Endodermal cell (in vitro differentiated cells): ENCODE data around the gene DSCAML1. TPM values are rescaled to one million over a fixed set of nuclear protein-coding genes. Genes with fewer than 3 reads are reported as not detected.

Experiments used
- DNase-seq: peaks from one replicate; pipeline ENCODE4 v3.0.0-alpha.2; 2017
- H3K27ac ChIP-seq: 2 replicates; pipeline ENCODE4 v1.5.1; 2013; ENCODE audit warnings: mild to moderate bottlenecking, low read depth, low read length, moderate library complexity
- H3K27me3 ChIP-seq: 2 replicates; pipeline ENCODE4 v1.6.1; 2013; ENCODE audit warnings: mild to moderate bottlenecking, low read length, moderate library complexity; ENCODE audit not compliant: insufficient read depth, control insufficient read depth, poor library complexity, severe bottlenecking
- H3K36me3 ChIP-seq: 2 replicates; pipeline ENCODE4 v1.7.0; 2013; ENCODE audit warnings: mild to moderate bottlenecking, low read length, moderate library complexity; ENCODE audit not compliant: control insufficient read depth, insufficient read depth
- H3K4me1 ChIP-seq: one replicate; pipeline ENCODE4 v1.7.0; 2013; ENCODE audit warnings: low read length; ENCODE audit not compliant: control insufficient read depth, insufficient read depth
- H3K4me3 ChIP-seq: 2 replicates; pipeline ENCODE4 v1.5.1; 2013; ENCODE audit warnings: mild to moderate bottlenecking, low read length, moderate library complexity
- H3K9ac ChIP-seq: 2 replicates; pipeline ENCODE4 v1.6.1; 2013; ENCODE audit warnings: mild to moderate bottlenecking, low read length, moderate library complexity; ENCODE audit not compliant: poor library complexity, severe bottlenecking; ENCODE audit errors: extremely low read depth
- H3K9me3 ChIP-seq: 2 replicates; pipeline ENCODE4 v1.6.1; 2013; ENCODE audit warnings: mild to moderate bottlenecking, low read length, moderate library complexity; ENCODE audit not compliant: control insufficient read depth
- H3K27ac Mint-ChIP-seq: 2 replicates; pipeline ENCODE4 v1.8.0; 2020; ENCODE audit warnings: mixed read lengths
- H3K27me3 Mint-ChIP-seq: 2 replicates; pipeline ENCODE4 v1.8.0; 2021; ENCODE audit warnings: mild to moderate bottlenecking, mixed read lengths; ENCODE audit not compliant: insufficient read depth
- H3K36me3 Mint-ChIP-seq: 2 replicates; pipeline ENCODE4 v1.8.0; 2020; ENCODE audit warnings: low read depth, mixed read lengths
- H3K4me1 Mint-ChIP-seq: 2 replicates; pipeline ENCODE4 v1.8.0; 2020; ENCODE audit warnings: mixed read lengths
- H3K4me3 Mint-ChIP-seq: 2 replicates; pipeline ENCODE4 v1.8.0; 2020; ENCODE audit warnings: mild to moderate bottlenecking, moderate library complexity, mixed read lengths
- H3K9me3 Mint-ChIP-seq: 2 replicates; pipeline ENCODE4 v1.8.0; 2020; ENCODE audit warnings: mild to moderate bottlenecking, mixed read lengths
- CTCF ChIP-seq: fragments of 200-600 bp; sonication (generic); conservative IDR thresholded peaks from 2 replicates; pipeline ENCODE4 v1.5.0; 2021; ENCODE audit warnings: antibody characterized with exemption, mild to moderate bottlenecking
- whole genome bisulfite sequencing, 2 experiments: methylation state at CpG; one replicate each; pipeline versions ENCODE4 v1.1.5 to v1.1.7; 2013; ENCODE audit warnings: missing lambda C conversion rate in 2 of 2, mixed read lengths in 1 of 2; ENCODE audit not compliant: insufficient coverage in 1 of 2, insufficient read length in 1 of 2; 5-methylcytosine and 5-hydroxymethylcytosine counted together
- total RNA-seq, 2 donors: library from RNA; stranded (reverse); fragmentation: NEBNext Ultra II Directional in 1 of 2; extraction: Animal tissue kit (Norgen Biotek cat#: 25700) in 1 of 2; gene quantifications; 2 replicates in 1 of 2; 3 replicates in 1 of 2; pipeline ENCODE4 v1.2.1, GENCODE V29; 2021

Gene DSCAML1
- total RNA-seq, 2 donors from 2014 or later, result 5.6 to 10.9 TPM

GRCh38 chr11:117459123-117459978 lies 337.7 kb downstream of the DSCAML1 start:
- H3K27ac Mint-ChIP-seq, result no peak overlapping the region
- peaks cover 2% of the 10 kb centered on the region for H3K9me3 ChIP-seq
- peaks cover 2% of the 10 kb centered on the region for H3K4me1 Mint-ChIP-seq
- no peaks in the 10 kb centered on the region for H3K4me1 ChIP-seq
- no peak overlapping the region for H3K9ac ChIP-seq
- H3K4me3 ChIP-seq, result no peak overlapping the region
- peaks cover 5% of the 10 kb centered on the region for H3K27me3 Mint-ChIP-seq
- no peak overlapping the region for H3K27ac ChIP-seq
- H3K9me3 Mint-ChIP-seq, result peaks cover 5% of the 10 kb centered on the region
- TF ChIP-seq CTCF, result no peak
- H3K36me3 ChIP-seq, result no peaks in the 10 kb centered on the region
- H3K27me3 ChIP-seq, result no peaks in the 10 kb centered on the region
- no peaks in the 10 kb centered on the region for H3K36me3 Mint-ChIP-seq
- no peak overlapping the region for H3K4me3 Mint-ChIP-seq
- peak; percentile 37 for DNase-seq
- 74 to 88% methylated on average over 6 to 16 of the region's 16 CpGs for WGBS, 2 experiments

- H3K27me3 Mint-ChIP-seq, result peaks cover 5% of the 10 kb centered on the region
- DNase-seq, result peak; percentile 41
- Histone ChIP-seq H3K4me3 (no peak overlapping the region), H3K27ac (no peak overlapping the region), H3K9ac (no peak overlapping the region), H3K4me1 (no peaks in the 10 kb centered on the region), H3K9me3 (peaks cover 9% of the 10 kb centered on the region), H3K27me3 (no peaks in the 10 kb centered on the region), H3K36me3 (no peaks in the 10 kb centered on the region)
- no peak overlapping the region for H3K4me3 Mint-ChIP-seq
- 90 to 97% methylated on average over 6 to 22 of the region's 22 CpGs for WGBS, 2 experiments
- H3K4me1 Mint-ChIP-seq, result peaks cover 2% of the 10 kb centered on the region
- peaks cover 12% of the 10 kb centered on the region for H3K9me3 Mint-ChIP-seq
- TF ChIP-seq CTCF, result no peak
- no peaks in the 10 kb centered on the region for H3K36me3 Mint-ChIP-seq
- H3K27ac Mint-ChIP-seq, result no peak overlapping the region
These were observed 338.5 kb downstream of the DSCAML1 start for GRCh38 chr11:117458275-117459122.

GRCh38 chr11:117457835-117458234 lies 339.2 kb downstream of the DSCAML1 start:
- Mint-ChIP-seq H3K27ac (no peak overlapping the region), H3K9me3 (peaks cover 12% of the 10 kb centered on the region), H3K27me3 (peaks cover 5% of the 10 kb centered on the region), H3K4me3 (no peak overlapping the region), H3K36me3 (no peaks in the 10 kb centered on the region), H3K4me1 (peaks cover 2% of the 10 kb centered on the region)
- Histone ChIP-seq H3K4me3 (no peak overlapping the region), H3K4me1 (no peaks in the 10 kb centered on the region), H3K36me3 (no peaks in the 10 kb centered on the region), H3K27ac (no peak overlapping the region), H3K9me3 (peaks cover 9% of the 10 kb centered on the region), H3K9ac (no peak overlapping the region), H3K27me3 (no peaks in the 10 kb centered on the region)
- peak; percentile 54 for DNase-seq
- 80 to 85% methylated on average over 7 to 9 of the region's 9 CpGs for WGBS, 2 experiments
- TF ChIP-seq CTCF, result peak; percentile 41
